H1 (cell line): Measurements from ENCODE around the gene ERH. TPM values are rescaled to one million over a fixed set of nuclear protein-coding genes. Genes with fewer than 3 reads are reported as not detected.

ENCODE experiments used
- CTCF ChIA-PET: fragments of 300-600 bp; sonication (Branson Sonifier 250); formaldehyde crosslinking; loops from one replicate; lab custom pipeline; 2021; ENCODE audit not compliant: partially characterized antibody; lab: Charles Lee
- POLR2A ChIA-PET: fragments of 300-600 bp; sonication (Branson Sonifier 250); formaldehyde crosslinking; loops from one replicate; lab custom pipeline; 2021; ENCODE audit warnings: inconsistent platforms; ENCODE audit not compliant: partially characterized antibody; lab: Charles Lee
- DNase-seq, 2 experiments: peaks; one replicate each; pipeline versions ENCODE4 v3.0.0 to v3.0.0-alpha.2; 2010 to 2022; ENCODE audit warnings: low spot score in 2 of 2, low read depth in 1 of 2, mixed read lengths in 1 of 2
- FAIRE-seq: peaks from 2 replicates; lab custom pipeline; 2011; peaks lifted over from hg19 to GRCh38; lab: Jason Lieb, UNC
- H2AFZ ChIP-seq: 2 replicates; pipeline ENCODE4 v1.8.1; 2012; ENCODE audit warnings: low read length, inconsistent platforms
- H2AK5ac ChIP-seq: 2 replicates; pipeline ENCODE4 v1.6.1; 2013; ENCODE audit warnings: low read depth, low read length
- H2BK120ac ChIP-seq: replicated peaks from 2 replicates; pipeline ENCODE3; 2013; ENCODE audit warnings: low read depth, low read length, inconsistent platforms
- H2BK12ac ChIP-seq: 2 replicates; pipeline ENCODE4 v1.6.1; 2013; ENCODE audit warnings: low read depth, low read length
- H2BK15ac ChIP-seq: 2 replicates; pipeline ENCODE4 v1.6.1; 2013; ENCODE audit warnings: low read length
- H2BK20ac ChIP-seq: 2 replicates; pipeline ENCODE4 v1.6.1; 2013; ENCODE audit warnings: low read length
- H2BK5ac ChIP-seq: 2 replicates; pipeline ENCODE4 v1.6.1; 2013; ENCODE audit warnings: low read depth, low read length
- H3K14ac ChIP-seq: 2 replicates; pipeline ENCODE4 v1.6.1; 2013; ENCODE audit warnings: inconsistent platforms; ENCODE audit not compliant: insufficient read length
- H3K18ac ChIP-seq: 2 replicates; pipeline ENCODE4 v1.6.1; 2013; ENCODE audit warnings: low read length; ENCODE audit errors: extremely low read depth
- H3K23ac ChIP-seq: 2 replicates; pipeline ENCODE4 v1.6.1; 2013; ENCODE audit warnings: inconsistent platforms; ENCODE audit not compliant: insufficient read length
- H3K23me2 ChIP-seq: 2 replicates; pipeline ENCODE4 v1.6.1; 2013; ENCODE audit warnings: low read depth, low read length
- H3K27ac ChIP-seq: 2 replicates; pipeline ENCODE4 v1.6.1; 2011; ENCODE audit warnings: low read depth, low read length, inconsistent platforms
- H3K27me3 ChIP-seq, 4 experiments: replicated peaks in 1 of 4; 1 replicate in 1 of 4; 2 replicates in 3 of 4; pipeline versions ENCODE4 v1.6.1 to v1.8.1; 2011 to 2013; ENCODE audit warnings: low read length in 3 of 4, mild to moderate bottlenecking in 3 of 4, inconsistent platforms in 2 of 4, mixed read lengths in 2 of 4, moderate library complexity in 1 of 4; ENCODE audit not compliant: control insufficient read depth in 3 of 4, insufficient read depth in 3 of 4; ENCODE audit errors: extremely low read depth in 1 of 4
- H3K36me3 ChIP-seq, 4 experiments: 2 replicates each; pipeline versions ENCODE4 v1.6.1 to v1.8.1; 2011 to 2013; ENCODE audit warnings: mild to moderate bottlenecking in 4 of 4, low read length in 3 of 4, moderate library complexity in 2 of 4, control low read depth in 1 of 4, inconsistent platforms in 1 of 4; ENCODE audit not compliant: insufficient read depth in 4 of 4, control insufficient read depth in 2 of 4
- H3K4ac ChIP-seq: replicated peaks from 2 replicates; pipeline ENCODE3; 2013; ENCODE audit warnings: low read length, low read depth, mixed read lengths, inconsistent platforms; ENCODE audit not compliant: insufficient read length
- H3K4me1 ChIP-seq, 4 experiments: replicated peaks in 1 of 4; 1 replicate in 1 of 4; 2 replicates in 3 of 4; pipeline versions ENCODE4 v1.6.1 to v1.8.1; 2011 to 2013; ENCODE audit warnings: low read length in 3 of 4, inconsistent platforms in 2 of 4, mixed read lengths in 1 of 4; ENCODE audit not compliant: insufficient read depth in 4 of 4, control insufficient read depth in 3 of 4
- H3K4me2 ChIP-seq, 2 experiments: 2 replicates each; pipeline versions ENCODE4 v1.6.1 to v1.8.1; 2011 to 2013; ENCODE audit warnings: low read depth in 2 of 2, low read length in 2 of 2, control low read depth in 1 of 2, inconsistent platforms in 1 of 2, mild to moderate bottlenecking in 1 of 2; ENCODE audit not compliant: insufficient read depth in 1 of 2
- H3K4me3 ChIP-seq, 4 experiments: fragments of 200-600, 300-600 bp in 1 of 4; sonication (generic), shearing (Covaris generic), sonication (Bioruptor Twin) in 1 of 4; 2 replicates each; pipeline versions ENCODE4 v1.5.1 to v1.8.1; 2011 to 2016; ENCODE audit warnings: low read length in 4 of 4, low read depth in 3 of 4, control low read depth in 2 of 4, inconsistent platforms in 2 of 4, mild to moderate bottlenecking in 2 of 4, mixed read lengths in 1 of 4, moderate library complexity in 1 of 4; ENCODE audit not compliant: insufficient read depth in 2 of 4; ENCODE audit errors: extremely low read depth in 1 of 4
- H3K56ac ChIP-seq: replicated peaks from 2 replicates; pipeline ENCODE3; 2013; ENCODE audit warnings: low read depth, mild to moderate bottlenecking, mixed read lengths, low read length, inconsistent platforms; ENCODE audit not compliant: insufficient read length
- H3K79me1 ChIP-seq: 2 replicates; pipeline ENCODE4 v1.6.1; 2013; ENCODE audit warnings: low read depth, low read length, control low read depth
- H3K79me2 ChIP-seq, 2 experiments: 2 replicates each; pipeline versions ENCODE4 v1.6.1 to v1.8.1; 2012 to 2013; ENCODE audit warnings: low read length in 2 of 2, mild to moderate bottlenecking in 2 of 2, inconsistent platforms in 1 of 2; ENCODE audit not compliant: insufficient read depth in 2 of 2, control insufficient read depth in 1 of 2
- H3K9ac ChIP-seq, 4 experiments: replicated peaks in 1 of 4; 1 replicate in 1 of 4; 2 replicates in 3 of 4; pipeline versions ENCODE4 v1.6.1 to v1.8.1; 2011 to 2013; ENCODE audit warnings: low read depth in 3 of 4, low read length in 3 of 4, control low read depth in 2 of 4, mild to moderate bottlenecking in 2 of 4, moderate library complexity in 2 of 4, inconsistent platforms in 1 of 4; ENCODE audit errors: extremely low read depth in 1 of 4
- H3K9me3 ChIP-seq, 2 experiments: 2 replicates each; pipeline versions ENCODE4 v1.6.1 to v1.8.1; 2012 to 2013; ENCODE audit warnings: mild to moderate bottlenecking in 2 of 2, moderate library complexity in 2 of 2, control low read depth in 1 of 2, inconsistent platforms in 1 of 2, low read depth in 1 of 2, low read length in 1 of 2, mixed read lengths in 1 of 2; ENCODE audit not compliant: insufficient read depth in 2 of 2
- H4K20me1 ChIP-seq, 2 experiments: replicated peaks in 1 of 2; 2 replicates each; pipeline versions ENCODE3 to v1.8.1; 2011 to 2013; ENCODE audit warnings: inconsistent platforms in 2 of 2, low read length in 2 of 2, mild to moderate bottlenecking in 1 of 2; ENCODE audit not compliant: insufficient read depth in 2 of 2, control insufficient read depth in 1 of 2
- H4K5ac ChIP-seq: 2 replicates; pipeline ENCODE4 v1.6.1; 2013; ENCODE audit warnings: low read length, low read depth, mixed read lengths, inconsistent platforms; ENCODE audit not compliant: insufficient read length
- H4K8ac ChIP-seq: 2 replicates; pipeline ENCODE4 v1.8.0; 2013; ENCODE audit warnings: mild to moderate bottlenecking, moderate library complexity, low read length, inconsistent platforms; ENCODE audit not compliant: insufficient read depth; ENCODE audit errors: extremely low read depth
- H4K91ac ChIP-seq: replicated peaks from 2 replicates; pipeline ENCODE3; 2013; ENCODE audit warnings: low read length, mixed read lengths, inconsistent platforms; ENCODE audit not compliant: insufficient read length
- ASH2L ChIP-seq: fragments of 200-600, 300-600 bp; sonication (generic); IDR thresholded peaks from one replicate; pipeline ENCODE4 v1.7.1; 2017; ENCODE audit warnings: low read length
- BRCA1 ChIP-seq: IDR thresholded peaks from 2 replicates; pipeline ENCODE4 v1.6.1; 2012; ENCODE audit warnings: low read depth, low read length, improper control_type of control experiment
- CTBP2 ChIP-seq: IDR thresholded peaks from 2 replicates; pipeline ENCODE4 v1.7.0; 2011; ENCODE audit warnings: borderline replicate concordance, mild to moderate bottlenecking, moderate library complexity, mixed read lengths, low read length; ENCODE audit not compliant: insufficient read depth, insufficient read length
- EGR1 ChIP-seq: IDR thresholded peaks from 2 replicates; pipeline ENCODE4 v1.6.1; 2011; ENCODE audit warnings: low read depth, low read length, borderline replicate concordance
- HDAC6 ChIP-seq: IDR thresholded peaks from one replicate; pipeline ENCODE4 v1.7.1; 2012; ENCODE audit warnings: low read depth, mild to moderate bottlenecking, inconsistent platforms, low read length, moderate library complexity
- JUN ChIP-seq: IDR thresholded peaks from 2 replicates; pipeline ENCODE4 v1.6.1; 2011; ENCODE audit warnings: low read depth, mild to moderate bottlenecking, improper control_type of control experiment, low read length
- KDM1A ChIP-seq: fragments of 200-600, 300-600 bp; sonication (generic); IDR thresholded peaks from 2 replicates; pipeline ENCODE4 v1.7.1; 2016; ENCODE audit warnings: mild to moderate bottlenecking, low read length, borderline replicate concordance
- KDM4A ChIP-seq: IDR thresholded peaks from one replicate; pipeline ENCODE4 v1.7.1; 2012; ENCODE audit warnings: low read depth, mild to moderate bottlenecking, moderate library complexity, low read length, inconsistent platforms; ENCODE audit not compliant: severe bottlenecking
- POLR2AphosphoS5 ChIP-seq: IDR thresholded peaks from 2 replicates; pipeline ENCODE4 v1.6.1; 2011; ENCODE audit warnings: low read depth, low read length
- SIN3A ChIP-seq, 2 experiments: IDR thresholded peaks in 1 of 2; conservative IDR thresholded peaks in 1 of 2; 2 replicates each; pipeline ENCODE4 v1.6.1; 2011 to 2012; ENCODE audit warnings: low read length in 2 of 2, improper control_type of control experiment in 1 of 2, low read depth in 1 of 2, mild to moderate bottlenecking in 1 of 2
- SUZ12 ChIP-seq: fragments of 200-600 bp; sonication (generic); IDR thresholded peaks from 2 replicates; pipeline ENCODE4 v1.6.1; 2012; ENCODE audit warnings: mild to moderate bottlenecking, inconsistent platforms, low read length, moderate library complexity, mixed read lengths
- TCF12 ChIP-seq: IDR thresholded peaks from 2 replicates; pipeline ENCODE4 v1.6.1; 2011; ENCODE audit warnings: low read depth, mild to moderate bottlenecking, low read length
- WGBS, 2 experiments: shearing (Covaris generic) in 1 of 2; methylation state at CpG; one replicate each; pipeline versions ENCODE4 v1.1.6 to v1.1.7; 2013 to 2015; ENCODE audit warnings: low lambda C conversion rate in 2 of 2, mixed read lengths in 2 of 2, inconsistent platforms in 1 of 2, low coverage in 1 of 2, missing lambda C conversion rate in 1 of 2; ENCODE audit not compliant: insufficient replicate concordance in 2 of 2, insufficient coverage in 1 of 2, insufficient read length in 1 of 2; ENCODE audit errors: extremely low coverage in 1 of 2, missing lambda C conversion rate in 1 of 2; 5-methylcytosine and 5-hydroxymethylcytosine counted together
- polyA plus RNA-seq, 7 experiments: library from polyadenylated mRNA; depleted of rRNA in 3 of 7; stranded (reverse) in 5 of 7; unstranded in 2 of 7; fragments of >200 nt in 5 of 7; fragments of 200-250 nt in 2 of 7; gene quantifications; 1 replicate in 5 of 7; 2 replicates in 1 of 7; 4 replicates in 1 of 7; pipeline versions ENCODE4 v1.2.1 to v1.2.3, GENCODE V29; 2011 to 2013; ENCODE audit warnings: missing spikeins in 2 of 7, mixed read lengths in 2 of 7
- total RNA-seq: library from RNA; stranded (reverse); fragmentation: NEBNext Ultra II Directional; extraction: Animal tissue kit (Norgen Biotek cat#: 25700); gene quantifications from 2 replicates; pipeline ENCODE4 v1.2.1, GENCODE V29; 2021

Gene ERH
- total and polyA plus RNA-seq, 2 of the 8 experiments (the other 6 are each of a cell fraction or from before 2014, with no cell fraction given): 329 to 454 TPM

DNA sequence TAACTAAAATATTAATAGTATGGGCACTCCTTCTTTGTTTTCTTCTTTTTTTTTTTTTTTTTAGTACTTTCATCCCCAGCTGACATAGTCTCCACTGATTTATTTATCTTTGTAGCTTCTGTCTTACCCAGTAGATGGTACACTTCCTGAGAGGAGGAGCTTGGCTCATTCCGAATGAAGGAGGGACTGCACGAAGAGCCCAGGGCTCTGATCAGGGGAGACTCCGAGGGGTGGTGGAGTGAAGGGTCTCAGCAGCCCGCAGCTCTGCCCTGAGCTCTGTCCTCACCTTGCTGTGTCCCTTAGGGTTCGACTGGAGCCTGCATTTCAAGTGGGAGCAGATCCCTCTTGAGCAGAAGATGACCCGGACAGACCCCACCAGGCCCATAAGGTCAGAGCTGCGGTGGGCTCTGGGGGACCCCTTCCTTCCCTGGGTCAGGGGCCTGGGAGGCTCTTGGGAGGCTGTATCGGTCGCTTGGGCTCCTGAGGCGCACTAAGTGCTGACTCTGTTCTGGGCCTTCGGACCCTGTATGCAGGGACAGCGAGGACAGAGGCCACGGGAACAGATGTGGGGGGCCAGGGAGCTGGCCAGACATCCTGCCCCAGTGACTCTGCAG is 65.2 kb downstream of the ERH start:
- Histone ChIP-seq H2AK5ac (no peak overlapping the region), H3K27me3 (no peaks in the 10 kb centered on the region), H2BK20ac (no peak overlapping the region), H3K23ac (no peak overlapping the region), H3K18ac (no peak overlapping the region), H2BK120ac (no peak overlapping the region), H3K79me1 (no peaks in the 10 kb centered on the region), H2BK12ac (no peak overlapping the region), H2BK15ac (no peak overlapping the region), H2BK5ac (no peak overlapping the region), H3K4me3 (no peak overlapping the region), H3K79me2 (no peaks in the 10 kb centered on the region), H3K9ac (no peak overlapping the region), H3K4me1 (peaks cover 0 to 2% (median 0%) of the 10 kb centered on the region in 4 experiments; a peak in 1 of 7 replicates), H4K8ac (no peak overlapping the region), H3K9me3 (no peaks in the 10 kb centered on the region), H3K4ac (no peak overlapping the region), H3K14ac (no peak overlapping the region), H3K23me2 (no peaks in the 10 kb centered on the region), H3K4me2 (no peak overlapping the region), H3K56ac (no peak overlapping the region), H4K5ac (no peak overlapping the region), H3K36me3 (no peaks in the 10 kb centered on the region), H3K27ac (no peak overlapping the region), H4K20me1 (no peaks in the 10 kb centered on the region), H2AFZ (no peak overlapping the region), H4K91ac (no peak overlapping the region)
- 84% methylated on average over 13 of the region's 13 CpGs; no CpG with 5 or more reads in 1 of the 2 experiments for WGBS, 2 experiments
- ChIA-PET CTCF (interaction anchor here (0.6 to 12.0 kb wide), 10 partner anchors 8 to 91 kb away, joined by 3 to 140 read pairs (median 8); no protein-coding TSS in a partner anchor), POLR2A (interaction anchor here (0.6 to 1.4 kb wide), 3 partner anchors 8 to 65 kb away, joined by 3 to 5 read pairs (median 3); partner anchors contain the start of gene ERH)
- DNase-seq (no peak), FAIRE-seq (no peak)
- TF ChIP-seq CTBP2: no peak
- TF ChIP-seq EGR1: no peak
- TF ChIP-seq KDM1A: no peak
- no peak for TF ChIP-seq SIN3A (conservative IDR thresholded peaks at IDR 0.05 in 1 of 2, IDR thresholded peaks at IDR 0.05 in 1 of 2; ENCODE audit: low read depth in 1 of 2, low read length in 2 of 2)
- no peak for TF ChIP-seq JUN
- TF ChIP-seq SUZ12: no peak
- TF ChIP-seq HDAC6: no peak
- TF ChIP-seq POLR2AphosphoS5: no peak
- TF ChIP-seq ASH2L: no peak
- no peak for TF ChIP-seq TCF12
- no peak for TF ChIP-seq KDM4A
- no peak for TF ChIP-seq BRCA1
